Vagina (tissue), 2 donors: ENCODE measurements around the gene OVCA2.

Source experiments
- POLR2A ChIP-seq, 2 donors: fragments of 450-650 bp; IDR thresholded peaks; one replicate each; pipeline ENCODE4 v1.6.1; 2017; ENCODE audit warnings: antibody characterized with exemption in 2 of 2, mild to moderate bottlenecking in 2 of 2, moderate library complexity in 2 of 2
- POLR2AphosphoS5 ChIP-seq, 2 donors: sonication (generic); formaldehyde crosslinking; IDR thresholded peaks; one replicate each; pipeline ENCODE4 v1.9.0; 2017; ENCODE audit warnings: antibody characterized with exemption in 2 of 2, mild to moderate bottlenecking in 2 of 2, low read depth in 1 of 2; ENCODE audit not compliant: insufficient read depth in 1 of 2
- TF ChIP-seq, protein P1 (sequence below), 3 experiments: fragments of 450-650 bp in 2 of 3; fragments of 200-600 bp in 1 of 3; sonication (generic) in 1 of 3; IDR thresholded peaks; one replicate each; pipeline ENCODE4 v1.5.1; 2017 to 2019; ENCODE audit warnings: antibody characterized with exemption in 3 of 3, mild to moderate bottlenecking in 2 of 3, moderate library complexity in 2 of 3

DNA sequence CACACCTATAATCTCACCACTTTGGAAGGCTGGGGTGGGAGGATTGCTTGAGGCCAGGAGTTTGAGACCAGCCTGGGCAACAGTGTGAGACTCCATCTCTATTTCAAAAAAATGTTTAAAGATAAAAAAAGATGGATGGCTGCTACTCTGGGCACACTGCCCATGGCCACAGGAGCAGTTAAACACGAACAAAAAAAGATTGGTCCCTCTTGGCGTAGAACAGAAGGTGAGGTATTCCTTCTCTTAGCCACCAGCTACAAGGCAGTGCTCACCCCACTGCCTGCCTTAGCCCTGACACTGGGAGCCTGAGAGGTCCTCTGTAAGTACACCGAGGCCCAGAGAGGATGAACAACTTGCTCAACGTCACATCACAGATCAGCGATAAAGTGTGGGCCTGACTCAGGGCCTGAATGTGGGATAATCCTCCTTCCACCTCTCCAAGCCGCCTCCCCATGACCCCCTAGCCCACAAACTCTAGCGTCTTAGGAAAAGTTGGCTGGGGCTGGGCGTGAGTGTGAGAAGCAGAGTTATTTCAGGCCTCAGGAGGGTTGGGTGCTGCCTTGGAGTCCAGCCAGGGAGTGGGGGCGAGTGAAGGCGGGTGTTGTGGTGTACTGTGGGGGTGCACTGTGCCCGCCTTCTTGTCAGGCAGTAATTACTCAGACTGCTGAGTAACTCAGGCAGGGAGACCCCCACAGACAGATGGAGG is 14.1 kb upstream of the OVCA2 start:
- TF ChIP-seq, protein P1, sequence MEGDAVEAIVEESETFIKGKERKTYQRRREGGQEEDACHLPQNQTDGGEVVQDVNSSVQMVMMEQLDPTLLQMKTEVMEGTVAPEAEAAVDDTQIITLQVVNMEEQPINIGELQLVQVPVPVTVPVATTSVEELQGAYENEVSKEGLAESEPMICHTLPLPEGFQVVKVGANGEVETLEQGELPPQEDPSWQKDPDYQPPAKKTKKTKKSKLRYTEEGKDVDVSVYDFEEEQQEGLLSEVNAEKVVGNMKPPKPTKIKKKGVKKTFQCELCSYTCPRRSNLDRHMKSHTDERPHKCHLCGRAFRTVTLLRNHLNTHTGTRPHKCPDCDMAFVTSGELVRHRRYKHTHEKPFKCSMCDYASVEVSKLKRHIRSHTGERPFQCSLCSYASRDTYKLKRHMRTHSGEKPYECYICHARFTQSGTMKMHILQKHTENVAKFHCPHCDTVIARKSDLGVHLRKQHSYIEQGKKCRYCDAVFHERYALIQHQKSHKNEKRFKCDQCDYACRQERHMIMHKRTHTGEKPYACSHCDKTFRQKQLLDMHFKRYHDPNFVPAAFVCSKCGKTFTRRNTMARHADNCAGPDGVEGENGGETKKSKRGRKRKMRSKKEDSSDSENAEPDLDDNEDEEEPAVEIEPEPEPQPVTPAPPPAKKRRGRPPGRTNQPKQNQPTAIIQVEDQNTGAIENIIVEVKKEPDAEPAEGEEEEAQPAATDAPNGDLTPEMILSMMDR (IDR thresholded peaks at IDR 0.05) = no peak
- TF ChIP-seq POLR2AphosphoS5 (IDR thresholded peaks at IDR 0.05; ENCODE audit: insufficient read depth in 1 of 2, low read depth in 1 of 2) (no peak), POLR2A (IDR thresholded peaks at IDR 0.05) (no peak)
